HCT116 (cell line): ENCODE results near the gene MTHFSD.

Source experiments
- EZH2phosphoT487 ChIP-seq: fragments of 200-600 bp; IDR thresholded peaks from 2 replicates; pipeline ENCODE4 v1.6.1; 2018; ENCODE audit warnings: antibody characterized with exemption, borderline replicate concordance
- POLR2A ChIP-seq: IDR thresholded peaks from 2 replicates; pipeline ENCODE4 v1.7.0; 2011; ENCODE audit warnings: borderline replicate concordance; ENCODE audit not compliant: insufficient read depth, insufficient read length; ENCODE audit errors: extremely low read depth
- POLR2AphosphoS5 ChIP-seq: IDR thresholded peaks from 2 replicates; pipeline ENCODE4 v1.6.1; 2011; ENCODE audit warnings: mild to moderate bottlenecking, low read depth, low read length, moderate library complexity
- REST ChIP-seq: IDR thresholded peaks from 2 replicates; pipeline ENCODE4 v1.6.1; 2012; ENCODE audit warnings: low read depth
- TCF7L2 ChIP-seq: IDR thresholded peaks from 2 replicates; pipeline ENCODE4 v1.7.0; 2011; ENCODE audit warnings: borderline replicate concordance, inconsistent platforms; ENCODE audit not compliant: insufficient read depth, insufficient read length; ENCODE audit errors: extremely low read depth
- TF ChIP-seq, protein P1 (sequence below), 3 experiments: fragments of 200-600 bp in 1 of 3; sonication (generic) in 1 of 3; IDR thresholded peaks in 2 of 3; conservative IDR thresholded peaks in 1 of 3; 2 replicates each; pipeline ENCODE4 v1.5.1; 2012 to 2017; ENCODE audit warnings: low read depth in 2 of 3, low read length in 2 of 3, antibody characterized with exemption in 1 of 3, borderline replicate concordance in 1 of 3, control low read depth in 1 of 3, mild to moderate bottlenecking in 1 of 3, mixed read lengths in 1 of 3, mixed run types in 1 of 3, moderate library complexity in 1 of 3; ENCODE audit not compliant: insufficient read depth in 1 of 3

DNA sequence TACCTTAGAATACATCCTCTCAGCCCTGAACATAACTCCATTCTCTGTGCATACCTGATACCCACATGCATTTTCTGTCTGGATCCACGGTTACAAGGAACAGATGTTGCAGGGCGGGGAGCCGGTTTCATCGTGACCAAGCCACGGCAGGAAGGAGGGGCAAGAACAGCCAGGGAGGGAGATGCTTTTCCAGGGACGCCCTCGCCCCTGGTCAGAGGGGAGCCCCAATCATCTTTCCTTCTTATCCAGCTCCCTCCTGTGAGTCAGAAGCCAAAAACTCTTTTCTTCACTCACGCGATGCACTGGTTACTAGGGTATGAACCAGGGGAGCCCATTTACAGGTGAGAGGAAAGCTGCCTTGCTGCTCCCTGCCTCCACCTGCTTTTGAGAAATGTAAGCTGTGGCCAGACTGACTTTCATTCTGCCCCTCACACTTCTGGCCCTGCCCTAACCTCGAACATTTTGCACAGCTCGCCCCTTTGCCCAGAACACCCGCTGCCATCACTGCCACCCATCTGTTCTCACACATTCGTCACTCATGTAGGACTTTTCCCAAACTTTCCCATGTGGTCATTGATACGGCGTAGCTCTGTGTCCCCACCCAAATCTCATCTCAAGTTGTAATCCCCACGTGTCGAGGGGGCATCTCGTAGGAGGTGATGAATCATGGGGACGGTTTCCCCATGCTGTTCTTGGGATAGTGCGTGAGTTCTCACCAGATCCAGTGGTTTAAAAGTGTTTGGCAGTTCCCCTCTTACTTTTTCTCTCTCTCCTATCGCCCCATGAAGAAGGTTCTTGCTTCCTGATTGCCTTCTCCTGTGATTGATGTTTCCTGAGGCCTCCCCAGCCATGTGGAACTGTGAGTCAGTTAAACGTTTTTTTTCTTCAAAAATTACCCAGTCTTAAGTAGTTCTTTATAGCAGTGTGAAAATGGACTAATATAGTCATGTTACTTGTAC, 43.9 kb upstream of the MTHFSD start:
- TF ChIP-seq, protein P1, sequence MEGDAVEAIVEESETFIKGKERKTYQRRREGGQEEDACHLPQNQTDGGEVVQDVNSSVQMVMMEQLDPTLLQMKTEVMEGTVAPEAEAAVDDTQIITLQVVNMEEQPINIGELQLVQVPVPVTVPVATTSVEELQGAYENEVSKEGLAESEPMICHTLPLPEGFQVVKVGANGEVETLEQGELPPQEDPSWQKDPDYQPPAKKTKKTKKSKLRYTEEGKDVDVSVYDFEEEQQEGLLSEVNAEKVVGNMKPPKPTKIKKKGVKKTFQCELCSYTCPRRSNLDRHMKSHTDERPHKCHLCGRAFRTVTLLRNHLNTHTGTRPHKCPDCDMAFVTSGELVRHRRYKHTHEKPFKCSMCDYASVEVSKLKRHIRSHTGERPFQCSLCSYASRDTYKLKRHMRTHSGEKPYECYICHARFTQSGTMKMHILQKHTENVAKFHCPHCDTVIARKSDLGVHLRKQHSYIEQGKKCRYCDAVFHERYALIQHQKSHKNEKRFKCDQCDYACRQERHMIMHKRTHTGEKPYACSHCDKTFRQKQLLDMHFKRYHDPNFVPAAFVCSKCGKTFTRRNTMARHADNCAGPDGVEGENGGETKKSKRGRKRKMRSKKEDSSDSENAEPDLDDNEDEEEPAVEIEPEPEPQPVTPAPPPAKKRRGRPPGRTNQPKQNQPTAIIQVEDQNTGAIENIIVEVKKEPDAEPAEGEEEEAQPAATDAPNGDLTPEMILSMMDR (IDR thresholded peaks at IDR 0.05 in 2 of 3, conservative IDR thresholded peaks at IDR 0.05 in 1 of 3; ENCODE audit: borderline replicate concordance in 1 of 3, insufficient read depth in 1 of 3, low read depth in 2 of 3, low read length in 2 of 3), result no peak
- TF ChIP-seq POLR2AphosphoS5 (no peak), POLR2A (no peak), REST (no peak), EZH2phosphoT487 (no peak), TCF7L2 (no peak)
